HFF-Myc (cell line): Measurements from ENCODE around the gene MALRD1.

Source experiments
- DNase-seq: peaks from one replicate; pipeline ENCODE4 v3.0.0-alpha.2; 2011; ENCODE audit warnings: low read depth; ENCODE audit errors: extremely low read depth
- H3K4me3 ChIP-seq: replicated peaks from 2 replicates; pipeline ENCODE4 v1.5.1; 2011; ENCODE audit warnings: low read depth, mild to moderate bottlenecking, control low read depth, low read length
- CTCF ChIP-seq: IDR thresholded peaks from 2 replicates; pipeline ENCODE4 v1.5.1; 2012; ENCODE audit warnings: mild to moderate bottlenecking, low read depth, low read length, control low read depth; ENCODE audit errors: missing control alignments

Gene MALRD1

GRCh38 chr10:19195698-19196097, 147.1 kb downstream of the MALRD1 start:
- no peak overlapping the region for H3K4me3 ChIP-seq
- no peak for TF ChIP-seq CTCF
- no peak for DNase-seq

GRCh38 chr10:19200211-19200610, 151.6 kb downstream of the MALRD1 start:
- no peak overlapping the region for H3K4me3 ChIP-seq
- no peak for DNase-seq
- no peak for TF ChIP-seq CTCF

- DNase-seq, result no peak
- no peak overlapping the region for H3K4me3 ChIP-seq
- TF ChIP-seq CTCF, result no peak
Observed at GRCh38 chr10:19204246-19204917, 155.8 kb downstream of the MALRD1 start.

- DNase-seq, result peak; percentile 2
- TF ChIP-seq CTCF, result no peak
- no peak overlapping the region for H3K4me3 ChIP-seq
Observed at GRCh38 chr10:19209319-19209718, 160.7 kb downstream of the MALRD1 start.

- TF ChIP-seq CTCF, result no peak
Observed at GRCh38 chr10:19212590-19212989, 164.0 kb downstream of the MALRD1 start.

GRCh38 chr10:19221216-19221615, 172.6 kb downstream of the MALRD1 start:
- H3K4me3 ChIP-seq, result no peak overlapping the region
- TF ChIP-seq CTCF, result no peak
- DNase-seq, result no peak

More at GRCh38 chr10:19212590-19212989, 164.0 kb downstream of the MALRD1 start:
- no peak overlapping the region for H3K4me3 ChIP-seq
- DNase-seq, result no peak

- no peak for DNase-seq
- no peak overlapping the region for H3K4me3 ChIP-seq
- TF ChIP-seq CTCF, result no peak
Observed at GRCh38 chr10:19226025-19226424, 177.4 kb downstream of the MALRD1 start.
